GM12865 (cell line): Measurements from ENCODE around the gene ATXN1.

Source experiments
- DNase-seq: peaks from one replicate; pipeline ENCODE4 v3.0.0; 2010; ENCODE audit warnings: low read depth
- H3K4me3 ChIP-seq: 2 replicates; pipeline ENCODE4 v1.5.1; 2011; ENCODE audit warnings: mild to moderate bottlenecking, low read depth, low read length, control low read depth
- CTCF ChIP-seq: IDR thresholded peaks from 2 replicates; pipeline ENCODE4 v1.5.1; 2011; ENCODE audit warnings: low read length, control low read depth, low read depth, inconsistent platforms; ENCODE audit not compliant: insufficient read depth; ENCODE audit errors: missing control alignments

Gene ATXN1

DNA sequence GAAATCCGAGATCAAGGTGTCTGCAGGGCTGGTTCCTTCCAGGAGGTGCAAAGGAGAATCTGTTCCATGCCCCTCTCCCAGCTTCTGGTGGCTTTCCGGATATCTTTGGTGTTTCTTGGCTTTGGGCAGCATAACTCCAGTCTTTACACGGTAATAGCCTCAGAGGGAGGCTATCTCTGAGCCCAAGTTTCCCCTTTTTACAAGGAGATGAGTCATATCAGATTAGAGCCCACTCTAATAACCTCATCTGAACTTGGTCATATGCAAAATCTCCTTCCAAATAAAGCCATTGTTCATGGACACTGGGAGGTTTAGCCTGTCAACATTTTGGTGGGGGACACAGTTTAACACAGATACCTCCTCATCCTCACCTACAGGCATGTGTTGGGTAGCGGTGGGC lies 213.7 kb downstream of the ATXN1 start:
- no peak overlapping the region for H3K4me3 ChIP-seq
- no peak for DNase-seq
- TF ChIP-seq CTCF, result no peak

DNA sequence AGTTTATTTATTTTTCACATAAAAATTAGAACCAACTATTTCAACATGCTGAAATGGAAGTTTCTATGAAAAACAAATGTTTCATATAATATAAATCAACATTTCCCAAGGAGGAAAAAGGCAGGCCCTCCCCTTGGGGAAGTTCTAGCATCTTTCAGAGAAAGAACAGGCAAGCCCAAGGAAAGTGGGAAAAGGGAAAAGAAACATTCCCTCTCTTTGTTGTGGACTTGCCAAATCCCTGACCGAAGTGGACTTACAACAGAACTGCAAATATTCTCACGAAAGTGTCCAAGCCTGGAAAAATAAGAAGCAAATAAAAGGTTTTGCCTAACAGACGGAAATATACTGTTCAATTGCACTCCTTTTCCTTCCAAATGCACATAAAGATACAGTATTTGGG lies 214.4 kb downstream of the ATXN1 start:
- H3K4me3 ChIP-seq, result no peak overlapping the region
- DNase-seq, result no peak
- TF ChIP-seq CTCF, result no peak

DNA sequence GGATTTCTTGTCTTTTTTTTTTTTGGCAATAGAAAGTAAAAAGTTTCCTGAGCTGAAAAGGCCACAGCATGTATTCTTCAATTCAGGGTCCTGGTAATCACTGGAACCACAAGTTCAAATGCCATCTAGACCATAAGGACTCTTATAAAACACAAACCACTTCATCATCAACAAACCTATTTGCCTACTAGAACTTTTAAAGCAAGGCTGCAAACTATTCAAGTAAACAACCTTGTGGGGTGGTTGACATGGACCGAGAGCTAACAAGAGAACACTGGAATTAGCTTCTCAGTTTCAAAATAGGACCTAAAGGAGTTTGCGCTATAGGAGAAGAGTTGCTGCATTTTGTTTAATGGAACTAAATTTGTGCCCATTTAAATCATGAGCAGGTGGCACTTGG lies 215.9 kb downstream of the ATXN1 start:
- TF ChIP-seq CTCF, result no peak
- DNase-seq, result no peak
- H3K4me3 ChIP-seq, result no peak overlapping the region

- no peak for TF ChIP-seq CTCF
- no peak overlapping the region for H3K4me3 ChIP-seq
- DNase-seq, result no peak
These were observed 216.7 kb downstream of the ATXN1 start for GRCh38 chr6:16544521-16544920.

GRCh38 chr6:16544006-16544405 lies 217.3 kb downstream of the ATXN1 start:
- H3K4me3 ChIP-seq, result no peak overlapping the region
- DNase-seq, result no peak
- no peak for TF ChIP-seq CTCF

GRCh38 chr6:16543521-16543920 lies 217.7 kb downstream of the ATXN1 start:
- no peak for DNase-seq
- TF ChIP-seq CTCF, result no peak
- no peak overlapping the region for H3K4me3 ChIP-seq

DNA sequence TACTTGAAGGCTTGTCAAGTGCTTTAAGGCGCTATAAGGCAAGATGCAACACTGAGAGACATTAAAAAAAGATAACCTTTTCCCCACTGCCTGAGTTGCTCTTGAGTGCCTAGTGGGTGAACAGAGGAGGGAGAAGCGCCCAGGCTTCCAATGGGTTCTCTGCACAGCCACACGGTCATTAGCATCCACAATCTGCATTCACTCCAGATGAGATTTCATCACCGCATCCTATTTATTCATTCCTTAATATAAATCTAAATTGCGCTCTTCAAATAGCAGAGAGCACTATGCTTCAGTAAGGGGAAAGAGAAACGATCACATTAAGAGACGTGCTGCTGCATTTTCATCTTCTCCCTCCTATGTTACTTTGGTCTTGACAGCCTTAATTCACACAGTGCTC lies 219.2 kb downstream of the ATXN1 start:
- no peak for DNase-seq
- no peak overlapping the region for H3K4me3 ChIP-seq
- TF ChIP-seq CTCF, result no peak
